Stimulated activated naive B cell treated with anti-CD40 and anti-IgM and Interleukin-4, amounts not matched to agents 10 μg/mL and 1 μg/mL and 100 μg/mL, for 72 hours (primary cell): ENCODE measurements around the gene SH2B2.
"Not testable (repeated sequence)": the region's sequence is repeated elsewhere in the genome, so short reads cannot be mapped to it uniquely, and the experiment has no call there.

Experiments
- ATAC-seq, 2 donors: fragments of 150-1000 bp; cut with Tn5 transposase; replicated peaks; 2 replicates each; pipeline ENCODE4 v1.10.0; 2021; ENCODE audit warnings: moderate library complexity in 1 of 2
- DNase-seq: peaks from one replicate; pipeline ENCODE4 v3.0.0; 2021
- H3K27ac Mint-ChIP-seq: one replicate; pipeline ENCODE4 v1.8.0; 2022; ENCODE audit warnings: mild to moderate bottlenecking, mixed read lengths
- H3K27me3 Mint-ChIP-seq, 2 donors: one replicate each; pipeline ENCODE4 v1.8.0; 2022; ENCODE audit warnings: mixed read lengths in 2 of 2
- H3K36me3 Mint-ChIP-seq, 2 donors: one replicate each; pipeline ENCODE4 v1.8.0; 2022; ENCODE audit warnings: mixed read lengths in 2 of 2, mild to moderate bottlenecking in 1 of 2
- H3K4me1 Mint-ChIP-seq, 2 donors: one replicate each; pipeline ENCODE4 v1.8.0; 2022; ENCODE audit warnings: mixed read lengths in 2 of 2, mild to moderate bottlenecking in 1 of 2
- H3K4me3 Mint-ChIP-seq, 2 donors: one replicate each; pipeline ENCODE4 v1.8.0; 2022; ENCODE audit warnings: mild to moderate bottlenecking in 2 of 2, mixed read lengths in 2 of 2, moderate library complexity in 1 of 2
- H3K9me3 Mint-ChIP-seq, 2 donors: one replicate each; pipeline ENCODE4 v1.8.0; 2022; ENCODE audit warnings: mixed read lengths in 2 of 2, mild to moderate bottlenecking in 1 of 2

SH2B2 gene

DNA sequence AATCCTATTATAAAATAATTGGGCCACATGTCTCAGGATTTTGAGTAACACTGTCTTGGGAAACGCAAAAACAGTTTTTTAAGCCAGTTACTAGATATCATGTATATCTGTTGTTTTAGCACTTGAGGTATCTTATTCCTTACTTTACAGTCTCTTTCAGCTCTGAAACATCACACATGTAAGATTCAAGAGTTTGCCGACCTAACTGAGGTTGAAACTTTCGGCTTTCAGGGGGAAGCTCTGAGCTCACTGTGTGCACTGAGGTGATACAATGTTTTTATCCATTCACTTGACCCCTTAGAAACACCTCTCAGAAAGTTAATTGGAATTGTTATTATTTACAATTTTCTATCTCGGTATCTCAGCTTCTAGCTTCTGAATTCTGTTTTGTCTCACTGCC, 50.8 kb downstream of the SH2B2 start:
- H3K36me3 Mint-ChIP-seq, H3K4me1 Mint-ChIP-seq, ATAC-seq, H3K9me3 Mint-ChIP-seq, H3K27ac Mint-ChIP-seq, DNase-seq, H3K4me3 Mint-ChIP-seq, H3K27me3 Mint-ChIP-seq: not testable (repeated sequence)

DNA sequence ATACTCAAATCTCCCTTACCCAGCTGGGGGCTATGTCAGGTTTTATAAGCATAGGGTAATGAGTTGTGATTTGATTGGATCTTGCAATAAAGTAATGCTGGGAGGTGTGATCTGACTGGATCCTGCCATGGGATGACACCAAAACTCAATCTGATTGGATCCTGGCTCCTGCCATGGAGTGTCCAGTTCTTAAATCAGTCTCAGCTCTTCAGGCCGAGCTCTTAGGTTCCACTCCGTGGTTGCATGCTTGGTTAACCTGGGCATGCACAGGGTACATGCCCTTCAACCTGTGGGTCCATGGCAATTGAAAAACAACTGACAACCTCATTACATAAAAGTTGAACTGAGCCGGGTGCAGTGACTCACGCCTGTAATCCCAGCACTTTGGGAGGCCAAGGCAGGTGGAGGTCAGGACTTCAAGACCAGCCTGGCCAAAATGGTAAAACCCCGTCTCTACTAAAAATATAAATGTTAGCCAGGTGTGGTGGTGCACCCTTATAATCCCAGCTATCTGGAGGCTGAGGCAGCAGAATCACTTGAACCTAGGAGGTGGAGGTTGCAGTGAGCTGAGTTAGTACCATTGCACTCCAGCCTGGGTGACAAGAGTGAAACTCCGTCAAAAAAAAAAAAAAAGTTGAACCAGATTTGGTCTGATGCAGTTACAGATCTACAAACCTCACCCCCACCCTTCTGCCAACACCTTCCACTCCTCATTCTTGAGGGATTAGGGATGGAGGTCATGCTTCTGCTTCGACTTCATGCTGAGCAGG, 54.1 kb downstream of the SH2B2 start:
- H3K36me3 Mint-ChIP-seq, H3K4me1 Mint-ChIP-seq, DNase-seq, H3K9me3 Mint-ChIP-seq, H3K4me3 Mint-ChIP-seq, H3K27me3 Mint-ChIP-seq: not testable (repeated sequence)
- H3K27ac Mint-ChIP-seq: peak overlapping the region; percentile 5
- ATAC-seq: peak; percentile 36 to 63

DNA sequence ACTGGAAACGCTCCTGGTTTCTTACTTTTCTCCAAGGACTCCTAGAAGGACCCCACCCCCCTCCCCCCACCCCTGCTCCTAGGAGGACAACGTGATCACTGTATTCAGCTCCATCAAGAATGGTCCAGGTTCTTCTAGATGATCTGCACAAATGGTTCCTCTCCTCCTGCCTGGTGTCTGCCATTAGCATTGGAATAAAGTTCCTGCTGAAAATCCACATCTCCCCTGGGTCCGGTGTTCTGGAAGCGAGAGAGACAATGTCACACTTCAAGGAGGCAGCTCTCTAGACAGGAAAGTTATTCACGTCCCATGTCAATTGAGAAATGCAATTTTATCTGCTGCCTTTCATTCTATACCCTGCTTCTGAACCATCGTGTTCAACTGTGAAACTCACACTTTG, 60.3 kb downstream of the SH2B2 start:
- DNase-seq, H3K4me1 Mint-ChIP-seq, H3K27ac Mint-ChIP-seq, H3K4me3 Mint-ChIP-seq, H3K36me3 Mint-ChIP-seq, H3K27me3 Mint-ChIP-seq, H3K9me3 Mint-ChIP-seq, ATAC-seq: not testable (repeated sequence)

DNA sequence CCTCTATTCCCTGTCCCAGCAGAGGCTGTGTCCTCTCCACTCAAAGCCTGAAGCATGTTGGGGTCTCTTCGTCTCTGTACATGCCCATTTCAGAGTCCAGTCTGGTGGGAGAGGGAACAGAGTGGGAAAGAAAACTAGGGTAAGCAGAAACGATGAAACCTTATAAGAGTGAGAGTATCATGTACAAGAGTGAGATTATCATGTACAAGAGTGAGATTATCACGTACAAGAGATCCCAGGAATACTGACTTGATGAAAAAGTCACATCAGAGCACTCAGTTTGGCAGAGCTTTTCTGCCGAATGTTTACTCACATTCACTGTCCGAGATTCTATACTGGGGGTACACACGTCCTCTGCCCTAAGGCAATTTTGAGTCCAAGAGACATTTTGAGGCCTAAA, 69.7 kb downstream of the SH2B2 start, which contains the start of gene SPDYE6:
Gene SPDYE6 (minus strand): TSS at position 101 of the 400 bp plus-strand sequence. CDS start 421 bp downstream, outside the sequence.
- not testable (repeated sequence) for H3K4me3 Mint-ChIP-seq, H3K9me3 Mint-ChIP-seq, H3K27me3 Mint-ChIP-seq, H3K4me1 Mint-ChIP-seq, H3K36me3 Mint-ChIP-seq, DNase-seq, ATAC-seq, H3K27ac Mint-ChIP-seq

DNA sequence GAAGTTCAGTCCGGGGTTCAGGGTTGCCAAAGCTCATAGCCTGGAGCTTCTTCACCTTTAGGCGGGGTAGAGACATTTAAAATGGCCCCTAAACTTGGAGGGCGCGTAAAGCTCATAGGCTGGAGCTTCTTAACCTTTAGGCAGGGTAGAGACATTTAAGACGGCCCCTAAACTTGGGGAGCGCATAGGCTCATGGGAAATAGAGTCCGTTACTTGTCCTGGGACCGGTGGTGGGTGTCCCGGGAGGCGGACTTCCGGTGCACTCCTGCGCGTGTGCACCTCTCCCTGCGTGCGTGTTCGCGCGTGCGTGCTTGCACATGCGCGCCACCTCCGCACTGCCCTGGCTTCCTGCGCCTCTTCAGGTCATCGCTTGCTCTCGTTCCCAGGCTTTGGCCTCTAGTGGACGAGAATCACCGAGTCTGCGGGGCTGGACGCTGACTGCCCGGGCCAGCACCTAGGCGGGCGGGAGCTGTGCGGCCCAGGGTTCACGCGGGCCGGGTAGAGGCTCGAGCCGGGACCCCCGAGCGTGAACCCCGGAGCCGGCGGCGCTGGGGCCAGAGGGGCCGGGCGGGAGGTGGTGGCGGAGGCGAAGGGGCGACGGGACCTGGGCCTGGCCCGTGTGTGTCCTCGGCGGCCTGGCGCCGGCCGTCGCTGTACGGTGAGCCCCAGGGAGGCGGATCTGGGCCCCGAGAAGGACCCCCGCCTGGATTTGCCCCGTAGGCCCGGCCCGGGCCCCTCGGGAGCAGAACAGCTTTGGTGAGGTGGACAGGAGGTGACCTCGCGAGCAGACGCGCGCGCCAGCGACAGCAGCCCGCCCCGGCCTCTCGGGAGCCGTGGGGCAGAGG, 77.1 kb downstream of the SH2B2 start:
- not testable (repeated sequence) for H3K36me3 Mint-ChIP-seq, H3K27me3 Mint-ChIP-seq, H3K9me3 Mint-ChIP-seq
- peak overlapping the region; percentile 93 to 94 for H3K4me3 Mint-ChIP-seq
- peak; percentile 96 for DNase-seq
- peak overlapping the region; percentile 92 for H3K27ac Mint-ChIP-seq
- ATAC-seq: peak; percentile 99 to 100
- peaks cover 0 to 15% of the 10 kb centered on the region in 2 donors for H3K4me1 Mint-ChIP-seq

DNA sequence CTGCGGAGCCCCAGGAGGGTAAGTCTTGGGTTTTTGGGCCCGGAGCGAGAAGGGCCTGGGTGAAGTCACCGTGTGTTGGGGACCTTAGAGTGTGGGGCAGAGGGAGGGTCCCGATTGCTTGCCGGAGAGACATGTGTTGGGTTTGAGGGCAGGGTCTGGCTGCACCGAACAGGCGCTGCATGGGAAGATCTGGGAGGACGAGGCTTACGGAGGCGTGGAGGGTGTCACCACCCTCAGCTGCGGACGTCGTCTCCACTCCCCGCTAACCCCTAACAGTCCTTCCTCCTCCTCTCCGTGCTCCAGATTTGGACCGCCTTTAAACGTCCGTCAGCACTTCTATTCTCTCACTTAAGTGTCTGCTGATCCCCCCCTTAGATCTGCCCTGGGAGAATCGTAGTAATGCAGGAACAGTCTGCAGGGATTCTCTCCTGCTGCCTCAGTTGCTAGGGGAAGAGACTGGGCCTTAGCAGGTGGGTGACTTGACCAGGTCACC, 77.8 kb downstream of the SH2B2 start:
- Mint-ChIP-seq H3K27ac (peak overlapping the region; percentile 89), H3K4me1 (peaks cover 0 to 15% of the 10 kb centered on the region in 2 donors), H3K4me3 (peak overlapping the region; percentile 93 to 94)
- H3K36me3 Mint-ChIP-seq, ATAC-seq, H3K27me3 Mint-ChIP-seq, DNase-seq, H3K9me3 Mint-ChIP-seq: not testable (repeated sequence)

DNA sequence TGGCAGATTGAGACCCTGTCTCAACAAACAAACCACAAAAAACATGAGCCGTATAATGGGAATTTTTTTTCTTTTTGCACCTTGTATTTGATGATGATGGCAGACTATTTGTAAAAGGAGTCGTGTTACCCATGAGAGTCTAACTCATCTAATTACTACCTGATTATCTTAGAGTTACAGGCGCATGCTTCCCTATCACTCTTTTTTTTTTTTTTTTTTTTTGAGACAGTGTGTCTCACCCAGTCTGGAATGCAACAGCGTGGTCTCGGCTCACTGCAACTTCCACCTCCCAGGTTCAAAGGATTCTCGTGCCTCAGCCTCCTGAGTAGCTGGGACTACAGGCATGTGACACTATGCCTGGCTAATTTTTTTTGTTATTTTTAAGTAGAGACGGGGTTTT, 78.7 kb downstream of the SH2B2 start:
- peaks cover 8 to 13% of the 10 kb centered on the region in 2 donors for H3K36me3 Mint-ChIP-seq
- H3K4me3 Mint-ChIP-seq: peak overlapping the region in 1 of 2 donors; percentile 13
- H3K9me3 Mint-ChIP-seq, H3K27me3 Mint-ChIP-seq, H3K27ac Mint-ChIP-seq, ATAC-seq, DNase-seq: not testable (repeated sequence)
- H3K4me1 Mint-ChIP-seq: peaks cover 1 to 15% of the 10 kb centered on the region in 2 donors

DNA sequence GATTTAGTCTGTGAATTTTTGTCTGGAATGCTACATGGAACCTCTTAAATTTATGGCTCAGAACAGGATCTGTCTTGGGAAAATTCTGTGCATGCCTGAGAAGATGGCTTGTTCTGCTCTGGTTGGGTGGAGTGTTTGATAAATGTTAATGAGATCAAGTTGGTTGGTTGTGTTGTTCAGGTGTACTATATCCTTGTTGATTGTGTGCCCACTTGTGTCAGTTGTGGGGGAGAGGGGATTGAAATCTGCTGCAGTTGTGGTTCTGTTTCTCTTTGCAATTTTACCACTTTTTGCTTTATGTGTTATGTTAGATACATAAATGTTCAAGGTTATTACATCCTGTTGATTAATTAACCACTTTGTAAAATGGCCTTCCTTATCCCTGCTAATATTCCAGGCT, 83.4 kb downstream of the SH2B2 start:
- Mint-ChIP-seq H3K4me1 (peaks cover 9 to 19% of the 10 kb centered on the region in 2 donors), H3K36me3 (peaks cover 24 to 31% of the 10 kb centered on the region in 2 donors)
- not testable (repeated sequence) for ATAC-seq, H3K27me3 Mint-ChIP-seq, H3K9me3 Mint-ChIP-seq, H3K4me3 Mint-ChIP-seq, DNase-seq, H3K27ac Mint-ChIP-seq
